OCI-LY7 (cell line): ENCODE measurements around the gene PPTC7.
"Not testable (repeated sequence)": the region's sequence is repeated elsewhere in the genome, so short reads cannot be mapped to it uniquely, and the experiment has no call there.

Source experiments
- CTCF ChIP-seq: fragments of 200-600 bp; sonication (generic); conservative IDR thresholded peaks from 2 replicates; pipeline ENCODE4 v1.5.1; 2014; ENCODE audit warnings: mild to moderate bottlenecking, antibody characterized with exemption, low read length, moderate library complexity, mixed read lengths
- EZH2phosphoT487 ChIP-seq: fragments of 200-600 bp; sonication (generic); IDR thresholded peaks from 2 replicates; pipeline ENCODE4 v1.6.1; 2018; ENCODE audit warnings: low read depth, borderline replicate concordance, mild to moderate bottlenecking, mixed run types, antibody characterized with exemption, low read length, moderate library complexity, mixed read lengths

DNA sequence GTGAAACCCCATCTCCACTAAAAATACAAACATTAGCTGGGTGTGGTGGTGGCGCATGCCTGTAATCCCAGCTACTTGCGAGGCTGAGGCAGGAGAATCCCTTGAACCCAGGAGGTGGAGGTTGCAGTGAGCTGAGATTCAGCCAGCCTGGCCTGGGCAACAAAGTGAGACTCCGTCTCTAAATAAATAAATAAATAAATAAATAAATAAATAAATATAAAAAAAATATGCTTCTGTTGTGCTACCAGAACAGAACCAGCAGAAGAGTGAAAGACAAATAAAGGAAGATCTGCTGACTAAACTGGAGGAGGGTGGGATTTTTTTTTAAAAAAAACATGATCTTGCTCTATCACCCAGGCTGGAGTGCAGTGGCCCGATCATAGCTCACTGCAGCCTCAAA lies 9.8 kb upstream of the PPTC7 start:
- TF ChIP-seq CTCF, EZH2phosphoT487: not testable (repeated sequence)
